Gastroesophageal sphincter (tissue), 4 donors: ENCODE measurements around the gene CLTB. TPM values are rescaled to one million over a fixed set of nuclear protein-coding genes. Genes with fewer than 3 reads are reported as not detected.
"Not testable (repeated sequence)": the region's sequence is repeated elsewhere in the genome, so short reads cannot be mapped to it uniquely, and the experiment has no call there.

Experiments
- ATAC-seq: fragments of 150-250 bp; one replicate; pipeline ENCODE4 v1.9.1; 2016; ENCODE audit warnings: mild to moderate bottlenecking, moderate library complexity
- H3K27ac ChIP-seq, 4 donors: fragments of 200-600 bp; sonication (generic) in 3 of 4; 1 replicate in 3 of 4; 2 replicates in 1 of 4; pipeline ENCODE4 v1.5.1; 2016 to 2019
- H3K27me3 ChIP-seq: fragments of 200-600 bp; sonication (generic); one replicate; pipeline ENCODE4 v1.5.1; 2019
- H3K36me3 ChIP-seq, 2 donors: fragments of 200-600 bp; sonication (generic); one replicate each; pipeline ENCODE4 v1.5.1; 2019; ENCODE audit warnings: control low read depth in 1 of 2
- H3K4me1 ChIP-seq, 3 donors: fragments of 200-600 bp; sonication (generic); 1 replicate in 2 of 3; 2 replicates in 1 of 3; pipeline ENCODE4 v1.5.1; 2016 to 2019; ENCODE audit warnings: control low read depth in 2 of 3
- H3K4me3 ChIP-seq, 2 donors: fragments of 200-600 bp; sonication (generic); one replicate each; pipeline ENCODE4 v1.5.1; 2019; ENCODE audit warnings: mild to moderate bottlenecking in 1 of 2, moderate library complexity in 1 of 2
- H3K9me3 ChIP-seq, 3 donors: fragments of 200-600 bp; sonication (generic); one replicate each; pipeline ENCODE4 v1.5.1; 2017 to 2019; ENCODE audit warnings: control low read depth in 2 of 3
- EP300 ChIP-seq: sonication (generic); formaldehyde crosslinking; IDR thresholded peaks from one replicate; pipeline ENCODE4 v1.6.1; 2017; ENCODE audit warnings: antibody characterized with exemption, mild to moderate bottlenecking
- POLR2A ChIP-seq, 2 donors: fragments of 450-650 bp; IDR thresholded peaks; one replicate each; pipeline ENCODE4 v1.6.1; 2017; ENCODE audit warnings: antibody characterized with exemption in 2 of 2, mild to moderate bottlenecking in 2 of 2, moderate library complexity in 1 of 2
- POLR2AphosphoS5 ChIP-seq: sonication (generic); formaldehyde crosslinking; IDR thresholded peaks from one replicate; pipeline ENCODE4 v1.6.1; 2017; ENCODE audit warnings: antibody characterized with exemption
- WGBS, 2 donors: methylation state at CpG; one replicate each; pipeline ENCODE4 v1.1.5; 2018; ENCODE audit warnings: low coverage in 1 of 2; 5-methylcytosine and 5-hydroxymethylcytosine counted together
- total RNA-seq, 4 donors: library from RNA; depleted of rRNA; stranded (reverse); fragments of >200 nt; gene quantifications; one replicate each; pipeline ENCODE4 v1.1.0, GENCODE V29; 2016
- TF ChIP-seq, protein P1 (sequence below), 4 experiments: fragments of 200-600 bp in 2 of 4; fragments of 450-650 bp in 2 of 4; sonication (generic) in 1 of 4; IDR thresholded peaks; one replicate each; pipeline ENCODE4 v1.5.1; 2017 to 2019; ENCODE audit warnings: antibody characterized with exemption in 4 of 4, mild to moderate bottlenecking in 2 of 4, moderate library complexity in 2 of 4

CLTB gene
- total RNA-seq, 4 donors from 2014 or later: 222 to 285 (median 240) TPM

GRCh38 chr5:176446884-176447590 is 30.7 kb upstream of the CLTB start:
- no peaks in the 10 kb centered on the region for H3K36me3 ChIP-seq
- no peak for ATAC-seq
- peak overlapping the region; percentile 89 to 99 (median 96) for H3K27ac ChIP-seq
- no peak for TF ChIP-seq EP300
- no peak for TF ChIP-seq POLR2A (IDR thresholded peaks at IDR 0.05)
- TF ChIP-seq, protein P1, sequence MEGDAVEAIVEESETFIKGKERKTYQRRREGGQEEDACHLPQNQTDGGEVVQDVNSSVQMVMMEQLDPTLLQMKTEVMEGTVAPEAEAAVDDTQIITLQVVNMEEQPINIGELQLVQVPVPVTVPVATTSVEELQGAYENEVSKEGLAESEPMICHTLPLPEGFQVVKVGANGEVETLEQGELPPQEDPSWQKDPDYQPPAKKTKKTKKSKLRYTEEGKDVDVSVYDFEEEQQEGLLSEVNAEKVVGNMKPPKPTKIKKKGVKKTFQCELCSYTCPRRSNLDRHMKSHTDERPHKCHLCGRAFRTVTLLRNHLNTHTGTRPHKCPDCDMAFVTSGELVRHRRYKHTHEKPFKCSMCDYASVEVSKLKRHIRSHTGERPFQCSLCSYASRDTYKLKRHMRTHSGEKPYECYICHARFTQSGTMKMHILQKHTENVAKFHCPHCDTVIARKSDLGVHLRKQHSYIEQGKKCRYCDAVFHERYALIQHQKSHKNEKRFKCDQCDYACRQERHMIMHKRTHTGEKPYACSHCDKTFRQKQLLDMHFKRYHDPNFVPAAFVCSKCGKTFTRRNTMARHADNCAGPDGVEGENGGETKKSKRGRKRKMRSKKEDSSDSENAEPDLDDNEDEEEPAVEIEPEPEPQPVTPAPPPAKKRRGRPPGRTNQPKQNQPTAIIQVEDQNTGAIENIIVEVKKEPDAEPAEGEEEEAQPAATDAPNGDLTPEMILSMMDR (IDR thresholded peaks at IDR 0.05): no peak
- no peak for TF ChIP-seq POLR2AphosphoS5
- H3K27me3 ChIP-seq: no peaks in the 10 kb centered on the region
- 12 to 20% methylated on average over 9 to 21 of the region's 27 CpGs for WGBS, 2 donors
- no peaks in the 10 kb centered on the region for H3K9me3 ChIP-seq
- peak overlapping the region; percentile 86 to 96 for H3K4me3 ChIP-seq
- H3K4me1 ChIP-seq: peaks cover 0 to 40% (median 9%) of the 10 kb centered on the region in 3 donors

- H3K4me1 ChIP-seq: peaks cover 0 to 35% (median 9%) of the 10 kb centered on the region in 3 donors
- peaks cover 2% of the 10 kb centered on the region for H3K27me3 ChIP-seq
- no peak for ATAC-seq
- H3K36me3 ChIP-seq: no peaks in the 10 kb centered on the region
- H3K9me3 ChIP-seq: no peaks in the 10 kb centered on the region
- H3K27ac ChIP-seq: no peak overlapping the region
- WGBS, 2 donors: 84 to 100% methylated on average over 1 to 7 of the region's 9 CpGs
- no peak for TF ChIP-seq POLR2AphosphoS5
- TF ChIP-seq, protein P1 (IDR thresholded peaks at IDR 0.05): no peak
- TF ChIP-seq EP300: no peak
- TF ChIP-seq POLR2A (IDR thresholded peaks at IDR 0.05): no peak
- H3K4me3 ChIP-seq: no peak overlapping the region
Observed at GRCh38 chr5:176446028-176446665, 29.8 kb upstream of the CLTB start.

GRCh38 chr5:176444742-176445141 is 28.4 kb upstream of the CLTB start:
- no peak overlapping the region for H3K4me3 ChIP-seq
- 81 to 83% methylated on average over 1 to 5 of the region's 5 CpGs for WGBS, 2 donors

GRCh38 chr5:176442911-176443310 is 26.6 kb upstream of the CLTB start:
- Histone ChIP-seq H3K4me1 (peaks cover 0 to 10% (median 0%) of the 10 kb centered on the region in 3 donors), H3K27me3 (peaks cover 14% of the 10 kb centered on the region)
- not testable (repeated sequence) for H3K27ac ChIP-seq, H3K9me3 ChIP-seq, ATAC-seq, H3K4me3 ChIP-seq, H3K36me3 ChIP-seq
- 53 to 66% methylated on average over 2 to 4 of the region's 4 CpGs for WGBS, 2 donors

More at GRCh38 chr5:176444742-176445141, 28.4 kb upstream of the CLTB start:
- ATAC-seq: no peak
- no peaks in the 10 kb centered on the region for H3K36me3 ChIP-seq
- H3K27ac ChIP-seq: no peak overlapping the region
- no peaks in the 10 kb centered on the region for H3K9me3 ChIP-seq
- no peak for TF ChIP-seq POLR2A (IDR thresholded peaks at IDR 0.05)
- no peak for TF ChIP-seq POLR2AphosphoS5
- TF ChIP-seq, protein P1 (IDR thresholded peaks at IDR 0.05): no peak
- no peak for TF ChIP-seq EP300
- peaks cover 8% of the 10 kb centered on the region for H3K27me3 ChIP-seq
- peaks cover 0 to 21% (median 9%) of the 10 kb centered on the region in 3 donors for H3K4me1 ChIP-seq

- no peaks in the 10 kb centered on the region for H3K9me3 ChIP-seq
- H3K27me3 ChIP-seq: peaks cover 16% of the 10 kb centered on the region
- ATAC-seq: no peak
- H3K4me3 ChIP-seq: no peak overlapping the region
- TF ChIP-seq, protein P1 (IDR thresholded peaks at IDR 0.05): no peak
- no peak for TF ChIP-seq EP300
- TF ChIP-seq POLR2A (IDR thresholded peaks at IDR 0.05): no peak
- no peak for TF ChIP-seq POLR2AphosphoS5
- no peaks in the 10 kb centered on the region for H3K36me3 ChIP-seq
- no peak overlapping the region for H3K27ac ChIP-seq
- peaks cover 0 to 6% (median 0%) of the 10 kb centered on the region in 3 donors for H3K4me1 ChIP-seq
- WGBS, 2 donors: 17 to 21% methylated on average over 4 to 5 of the region's 5 CpGs
Observed at GRCh38 chr5:176441921-176442323, 25.6 kb upstream of the CLTB start.
